Ishikawa (cell line): ENCODE results near the gene BDH1.

Experiments
- CEBPB ChIP-seq: IDR thresholded peaks from 2 replicates; pipeline ENCODE4 v1.6.1; 2012
- CREB1 ChIP-seq: IDR thresholded peaks from 2 replicates; pipeline ENCODE4 v1.6.1; 2012; ENCODE audit warnings: low read depth
- EGR1 ChIP-seq: IDR thresholded peaks from 2 replicates; pipeline ENCODE4 v1.6.1; 2012
- EP300 ChIP-seq: IDR thresholded peaks from 2 replicates; pipeline ENCODE4 v1.6.1; 2012; ENCODE audit warnings: borderline replicate concordance
- FOXM1 ChIP-seq: IDR thresholded peaks from 2 replicates; pipeline ENCODE4 v1.6.1; 2012; ENCODE audit warnings: low read depth, borderline replicate concordance
- MAX ChIP-seq: IDR thresholded peaks from 2 replicates; pipeline ENCODE4 v1.6.1; 2012
- NFIC ChIP-seq: IDR thresholded peaks from 2 replicates; pipeline ENCODE4 v1.6.1; 2012
- RAD21 ChIP-seq: IDR thresholded peaks from 2 replicates; pipeline ENCODE4 v1.6.1; 2012; ENCODE audit warnings: low read depth
- TAF1 ChIP-seq: IDR thresholded peaks from 2 replicates; pipeline ENCODE4 v1.6.1; 2012; ENCODE audit warnings: low read depth, mild to moderate bottlenecking
- TCF12 ChIP-seq: IDR thresholded peaks from 2 replicates; pipeline ENCODE4 v1.6.1; 2012; ENCODE audit warnings: low read depth
- TEAD4 ChIP-seq: IDR thresholded peaks from 2 replicates; pipeline ENCODE4 v1.6.1; 2012
- USF1 ChIP-seq: IDR thresholded peaks from 2 replicates; pipeline ENCODE4 v1.6.1; 2012
- YY1 ChIP-seq: IDR thresholded peaks from 2 replicates; pipeline ENCODE4 v1.6.1; 2012; ENCODE audit warnings: low read depth
- ZBTB7A ChIP-seq: IDR thresholded peaks from 2 replicates; pipeline ENCODE4 v1.6.1; 2012; ENCODE audit warnings: low read depth
- TF ChIP-seq, protein P1 (sequence below): IDR thresholded peaks from 2 replicates; pipeline ENCODE4 v1.6.1; 2012; ENCODE audit warnings: low read depth, mild to moderate bottlenecking

BDH1 gene

GRCh38 chr3:197533396-197533795 lies 22.4 kb downstream of the BDH1 start:
- TF ChIP-seq YY1: no peak
- TF ChIP-seq TAF1: no peak
- TF ChIP-seq NFIC: no peak
- TF ChIP-seq MAX: no peak
- no peak for TF ChIP-seq TCF12
- TF ChIP-seq EGR1: no peak
- TF ChIP-seq USF1: no peak
- no peak for TF ChIP-seq ZBTB7A

GRCh38 chr3:197532388-197532787 lies 23.4 kb downstream of the BDH1 start:
- TF ChIP-seq CREB1 (no peak), NFIC (no peak), YY1 (no peak), TAF1 (no peak), RAD21 (no peak), TCF12 (no peak), ZBTB7A (no peak), USF1 (no peak)

- TF ChIP-seq USF1 (no peak), TAF1 (no peak), FOXM1 (no peak), YY1 (no peak), CEBPB (no peak), TEAD4 (no peak), EGR1 (no peak), TCF12 (no peak), ZBTB7A (no peak), MAX (no peak), RAD21 (no peak), CREB1 (no peak), NFIC (no peak), EP300 (no peak)
- TF ChIP-seq, protein P1, sequence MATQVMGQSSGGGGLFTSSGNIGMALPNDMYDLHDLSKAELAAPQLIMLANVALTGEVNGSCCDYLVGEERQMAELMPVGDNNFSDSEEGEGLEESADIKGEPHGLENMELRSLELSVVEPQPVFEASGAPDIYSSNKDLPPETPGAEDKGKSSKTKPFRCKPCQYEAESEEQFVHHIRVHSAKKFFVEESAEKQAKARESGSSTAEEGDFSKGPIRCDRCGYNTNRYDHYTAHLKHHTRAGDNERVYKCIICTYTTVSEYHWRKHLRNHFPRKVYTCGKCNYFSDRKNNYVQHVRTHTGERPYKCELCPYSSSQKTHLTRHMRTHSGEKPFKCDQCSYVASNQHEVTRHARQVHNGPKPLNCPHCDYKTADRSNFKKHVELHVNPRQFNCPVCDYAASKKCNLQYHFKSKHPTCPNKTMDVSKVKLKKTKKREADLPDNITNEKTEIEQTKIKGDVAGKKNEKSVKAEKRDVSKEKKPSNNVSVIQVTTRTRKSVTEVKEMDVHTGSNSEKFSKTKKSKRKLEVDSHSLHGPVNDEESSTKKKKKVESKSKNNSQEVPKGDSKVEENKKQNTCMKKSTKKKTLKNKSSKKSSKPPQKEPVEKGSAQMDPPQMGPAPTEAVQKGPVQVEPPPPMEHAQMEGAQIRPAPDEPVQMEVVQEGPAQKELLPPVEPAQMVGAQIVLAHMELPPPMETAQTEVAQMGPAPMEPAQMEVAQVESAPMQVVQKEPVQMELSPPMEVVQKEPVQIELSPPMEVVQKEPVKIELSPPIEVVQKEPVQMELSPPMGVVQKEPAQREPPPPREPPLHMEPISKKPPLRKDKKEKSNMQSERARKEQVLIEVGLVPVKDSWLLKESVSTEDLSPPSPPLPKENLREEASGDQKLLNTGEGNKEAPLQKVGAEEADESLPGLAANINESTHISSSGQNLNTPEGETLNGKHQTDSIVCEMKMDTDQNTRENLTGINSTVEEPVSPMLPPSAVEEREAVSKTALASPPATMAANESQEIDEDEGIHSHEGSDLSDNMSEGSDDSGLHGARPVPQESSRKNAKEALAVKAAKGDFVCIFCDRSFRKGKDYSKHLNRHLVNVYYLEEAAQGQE: no peak
These were observed 27.6 kb downstream of the BDH1 start for GRCh38 chr3:197528190-197528589.

DNA sequence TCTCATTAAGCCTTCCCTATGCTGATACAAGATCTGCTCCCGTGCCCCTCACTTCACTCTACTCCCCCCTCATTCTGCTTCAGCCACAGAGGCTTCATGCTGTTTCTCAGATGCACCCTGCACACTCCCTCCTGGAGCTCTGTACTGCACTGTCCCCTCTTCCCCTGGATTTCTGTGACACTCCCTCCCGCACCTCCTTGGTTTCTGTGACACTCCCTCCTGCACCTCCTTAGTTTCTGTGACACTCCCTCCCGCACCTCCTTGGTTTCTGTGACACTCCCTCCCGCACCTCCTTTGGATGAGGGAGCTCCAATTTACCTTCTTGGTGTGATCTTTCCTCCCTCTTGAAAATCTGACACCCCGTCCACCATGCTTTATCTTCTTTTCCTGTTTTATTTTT lies 28.2 kb downstream of the BDH1 start:
- TF ChIP-seq CREB1 (no peak), RAD21 (no peak), USF1 (no peak), YY1 (no peak), CEBPB (no peak), TCF12 (no peak), ZBTB7A (no peak), EGR1 (no peak), TEAD4 (no peak), TAF1 (no peak), FOXM1 (no peak), EP300 (no peak), MAX (no peak)
- TF ChIP-seq, protein P1: no peak

GRCh38 chr3:197525706-197526105 lies 30.1 kb downstream of the BDH1 start:
- peak; percentile 38 for TF ChIP-seq RAD21
- TF ChIP-seq CREB1: no peak
